ENCODE data around the gene B3GNT2.
"Not testable (repeated sequence)": the region's sequence is repeated elsewhere in the genome, so short reads cannot be mapped to it uniquely, and the experiment has no call there.

The B3GNT2 gene

GRCh38 chr2:62197925-62198633 lies 2.2 kb downstream of the B3GNT2 start:
- peaks cover 68% of the 10 kb centered on the region for H3K79me2 ChIP-seq (ENCODE audit: control insufficient read depth, insufficient read depth, low read length, unreplicated experiment)
- peak overlapping the region; percentile 100 for H3K4me3 ChIP-seq (ENCODE audit: low read depth, low read length)
- no peak overlapping the region for H3K27ac ChIP-seq (ENCODE audit: low read depth, low read length)
- no peaks in the 10 kb centered on the region for H3K36me3 ChIP-seq (ENCODE audit: insufficient read depth, low read length)
- H3K27me3 ChIP-seq (ENCODE audit: insufficient read depth, low read length) = no peaks in the 10 kb centered on the region
- H2AFZ ChIP-seq (ENCODE audit: low read length, unreplicated experiment) = peak overlapping the region; percentile 19
- peaks cover 40% of the 10 kb centered on the region for H3K4me1 ChIP-seq (ENCODE audit: control insufficient read depth, insufficient read depth, low read length, unreplicated experiment)

DNA sequence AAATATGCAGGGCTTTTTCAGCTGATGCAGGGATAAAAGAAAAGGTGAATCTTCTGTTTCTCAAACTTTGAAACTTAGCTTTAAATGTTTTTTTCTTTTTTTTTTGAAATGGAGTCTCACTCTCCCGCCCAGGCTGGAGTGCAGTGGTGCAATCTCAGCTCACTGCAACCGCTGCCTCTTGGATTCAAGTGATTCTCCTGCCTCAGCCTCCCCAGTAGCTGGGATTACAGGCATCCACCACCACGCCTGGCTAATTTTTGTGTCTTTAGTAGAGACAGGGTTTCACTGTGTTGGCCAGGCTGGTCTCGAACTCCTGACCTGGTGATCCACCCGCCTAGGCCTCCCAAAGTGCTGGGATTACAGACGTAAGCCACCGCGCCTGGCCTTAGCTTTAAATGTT lies 2.9 kb downstream of the B3GNT2 start:
- H3K36me3 ChIP-seq (ENCODE audit: insufficient read depth, low read length); H3K27ac ChIP-seq (ENCODE audit: low read depth, low read length): not testable (repeated sequence)

GRCh38 chr2:62199392-62200125 lies 3.6 kb downstream of the B3GNT2 start:
- Histone ChIP-seq H3K36me3 (ENCODE audit: insufficient read depth, low read length) (no peaks in the 10 kb centered on the region), H3K4me3 (ENCODE audit: low read depth, low read length) (no peak overlapping the region), H2AFZ (ENCODE audit: low read length, unreplicated experiment) (no peak overlapping the region), H3K79me2 (ENCODE audit: control insufficient read depth, insufficient read depth, low read length, unreplicated experiment) (peaks cover 79% of the 10 kb centered on the region), H3K4me1 (ENCODE audit: control insufficient read depth, insufficient read depth, low read length, unreplicated experiment) (peaks cover 40% of the 10 kb centered on the region), H3K27ac (ENCODE audit: low read depth, low read length) (peak overlapping the region; percentile 2; the same call in 1 of the 2 replicates), H3K27me3 (ENCODE audit: insufficient read depth, low read length) (no peaks in the 10 kb centered on the region)

More for the DNA sequence above, 2.9 kb downstream of the B3GNT2 start:
- H3K79me2 ChIP-seq (ENCODE audit: control insufficient read depth, insufficient read depth, low read length, unreplicated experiment) = peaks cover 75% of the 10 kb centered on the region
- H3K4me1 ChIP-seq (ENCODE audit: control insufficient read depth, insufficient read depth, low read length, unreplicated experiment) = peaks cover 40% of the 10 kb centered on the region
- not testable (repeated sequence) for H3K4me3 ChIP-seq (ENCODE audit: low read depth, low read length); H2AFZ ChIP-seq (ENCODE audit: low read length, unreplicated experiment); H3K27me3 ChIP-seq (ENCODE audit: insufficient read depth, low read length)

DNA sequence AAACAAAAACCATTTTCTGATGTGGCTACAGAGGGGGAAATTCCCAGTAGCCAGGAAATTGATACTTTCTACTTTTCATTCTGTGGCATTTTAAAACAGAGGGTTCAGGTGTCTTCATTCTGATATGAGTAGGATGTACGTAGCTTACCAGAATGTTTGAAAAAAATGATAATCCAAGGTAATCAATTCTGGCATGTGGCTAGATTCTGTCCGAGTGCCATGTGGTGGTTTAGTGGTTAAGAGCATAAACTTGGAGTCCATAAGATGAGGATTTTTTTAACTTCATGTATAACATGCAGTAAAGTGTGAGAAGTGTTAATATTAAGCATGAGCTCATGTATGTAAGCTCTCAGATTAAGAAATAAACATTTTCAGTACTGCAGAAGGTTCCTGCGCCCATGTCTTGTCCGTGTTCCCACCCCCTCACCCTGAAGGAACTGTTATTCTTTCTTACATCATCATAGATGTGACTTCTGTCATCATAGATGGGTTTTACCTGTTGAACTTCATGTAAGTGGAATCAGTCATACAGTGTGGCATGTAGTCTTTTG lies 4.5 kb downstream of the B3GNT2 start:
- Histone ChIP-seq H3K4me1 (ENCODE audit: control insufficient read depth, insufficient read depth, low read length, unreplicated experiment) (peaks cover 38% of the 10 kb centered on the region), H3K27ac (ENCODE audit: low read depth, low read length) (no peak overlapping the region), H3K4me3 (ENCODE audit: low read depth, low read length) (no peak overlapping the region), H3K27me3 (ENCODE audit: insufficient read depth, low read length) (no peaks in the 10 kb centered on the region), H2AFZ (ENCODE audit: low read length, unreplicated experiment) (no peak overlapping the region), H3K79me2 (ENCODE audit: control insufficient read depth, insufficient read depth, low read length, unreplicated experiment) (peaks cover 87% of the 10 kb centered on the region), H3K36me3 (ENCODE audit: insufficient read depth, low read length) (no peaks in the 10 kb centered on the region)

GRCh38 chr2:62200868-62201267 lies 5.0 kb downstream of the B3GNT2 start:
- Histone ChIP-seq H3K79me2 (ENCODE audit: control insufficient read depth, insufficient read depth, low read length, unreplicated experiment) (peaks cover 92% of the 10 kb centered on the region), H3K4me3 (ENCODE audit: low read depth, low read length) (no peak overlapping the region), H3K36me3 (ENCODE audit: insufficient read depth, low read length) (no peaks in the 10 kb centered on the region), H3K27me3 (ENCODE audit: insufficient read depth, low read length) (no peaks in the 10 kb centered on the region), H3K27ac (ENCODE audit: low read depth, low read length) (no peak overlapping the region), H3K4me1 (ENCODE audit: control insufficient read depth, insufficient read depth, low read length, unreplicated experiment) (peaks cover 36% of the 10 kb centered on the region), H2AFZ (ENCODE audit: low read length, unreplicated experiment) (no peak overlapping the region)

DNA sequence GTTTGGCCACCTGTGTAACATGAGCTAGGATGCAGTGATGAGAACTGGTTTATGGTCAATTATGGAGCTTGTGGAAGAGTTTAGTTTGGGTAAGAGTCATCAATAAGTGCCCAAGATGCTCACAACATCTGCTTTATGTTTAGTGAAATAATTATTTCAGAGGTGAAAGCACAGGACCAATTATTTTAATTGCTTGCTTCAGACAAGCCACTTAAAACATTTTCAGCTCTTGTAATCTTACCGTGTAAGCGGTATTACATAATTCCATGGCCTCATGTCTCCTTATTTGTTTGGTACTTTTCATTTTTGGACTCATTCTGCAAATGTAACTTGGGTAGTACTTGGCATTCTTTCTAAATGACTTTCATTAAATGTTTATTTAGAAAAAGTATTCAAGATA lies 5.4 kb downstream of the B3GNT2 start:
- H3K27ac ChIP-seq (ENCODE audit: low read depth, low read length) = no peak overlapping the region
- H3K36me3 ChIP-seq (ENCODE audit: insufficient read depth, low read length) = no peaks in the 10 kb centered on the region

DNA sequence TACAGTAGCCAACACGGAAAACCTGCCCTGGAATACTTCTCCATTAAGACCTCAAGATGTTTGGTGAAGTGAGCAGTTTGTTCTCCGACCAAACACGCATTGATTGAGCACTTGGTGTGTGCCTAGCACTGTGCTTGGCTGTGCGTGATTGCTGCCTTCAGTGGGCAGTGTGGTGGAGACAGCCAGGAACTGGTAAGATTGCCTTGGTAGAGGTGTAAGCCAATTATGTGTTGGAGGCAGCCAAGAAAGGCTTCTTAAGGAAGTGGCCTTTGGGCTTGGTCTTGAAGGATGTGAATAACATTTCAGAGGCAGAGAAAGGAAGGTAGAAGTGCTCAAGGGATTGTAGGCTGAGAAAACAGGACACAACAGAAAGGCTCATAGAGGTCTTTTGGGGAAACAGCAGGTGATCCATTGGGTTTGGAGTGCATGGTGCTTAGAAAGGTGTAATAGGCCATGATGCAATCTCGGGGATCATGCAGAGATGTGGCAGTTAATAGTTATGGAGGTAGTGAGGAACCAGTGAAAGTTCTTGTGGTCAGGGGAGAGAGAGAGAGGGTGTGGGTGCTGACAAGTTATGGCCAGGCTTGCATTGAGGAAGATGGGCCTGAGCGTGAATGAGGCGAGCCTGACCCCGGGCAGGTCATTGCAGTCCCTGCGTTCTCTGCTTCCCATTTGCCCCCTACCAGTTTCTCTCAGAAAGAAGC lies 6.3 kb downstream of the B3GNT2 start:
- Histone ChIP-seq H3K4me1 (ENCODE audit: control insufficient read depth, insufficient read depth, low read length, unreplicated experiment) (peaks cover 36% of the 10 kb centered on the region), H3K4me3 (ENCODE audit: low read depth, low read length) (no peak overlapping the region), H3K79me2 (ENCODE audit: control insufficient read depth, insufficient read depth, low read length, unreplicated experiment) (peaks cover 94% of the 10 kb centered on the region), H3K27ac (ENCODE audit: low read depth, low read length) (no peak overlapping the region), H3K36me3 (ENCODE audit: insufficient read depth, low read length) (no peaks in the 10 kb centered on the region), H2AFZ (ENCODE audit: low read length, unreplicated experiment) (no peak overlapping the region), H3K27me3 (ENCODE audit: insufficient read depth, low read length) (no peaks in the 10 kb centered on the region)

More for the DNA sequence above, 5.4 kb downstream of the B3GNT2 start:
- Histone ChIP-seq H3K27me3 (ENCODE audit: insufficient read depth, low read length) (no peaks in the 10 kb centered on the region), H3K4me3 (ENCODE audit: low read depth, low read length) (no peak overlapping the region), H3K79me2 (ENCODE audit: control insufficient read depth, insufficient read depth, low read length, unreplicated experiment) (peaks cover 96% of the 10 kb centered on the region), H2AFZ (ENCODE audit: low read length, unreplicated experiment) (no peak overlapping the region), H3K4me1 (ENCODE audit: control insufficient read depth, insufficient read depth, low read length, unreplicated experiment) (peaks cover 36% of the 10 kb centered on the region)

GRCh38 chr2:62202729-62203128 lies 6.8 kb downstream of the B3GNT2 start:
- peaks cover 94% of the 10 kb centered on the region for H3K79me2 ChIP-seq (ENCODE audit: control insufficient read depth, insufficient read depth, low read length, unreplicated experiment)
- no peak overlapping the region for H3K27ac ChIP-seq (ENCODE audit: low read depth, low read length)
- H3K4me1 ChIP-seq (ENCODE audit: control insufficient read depth, insufficient read depth, low read length, unreplicated experiment) = peaks cover 35% of the 10 kb centered on the region
- H2AFZ ChIP-seq (ENCODE audit: low read length, unreplicated experiment) = no peak overlapping the region
- no peak overlapping the region for H3K4me3 ChIP-seq (ENCODE audit: low read depth, low read length)
- no peaks in the 10 kb centered on the region for H3K36me3 ChIP-seq (ENCODE audit: insufficient read depth, low read length)
- H3K27me3 ChIP-seq (ENCODE audit: insufficient read depth, low read length) = no peaks in the 10 kb centered on the region

GRCh38 chr2:62203459-62203858 lies 7.5 kb downstream of the B3GNT2 start:
- Histone ChIP-seq H3K4me3 (ENCODE audit: low read depth, low read length) (no peak overlapping the region), H3K27ac (ENCODE audit: low read depth, low read length) (no peak overlapping the region), H3K4me1 (ENCODE audit: control insufficient read depth, insufficient read depth, low read length, unreplicated experiment) (peaks cover 28% of the 10 kb centered on the region)

GRCh38 chr2:62204998-62205496 lies 9.1 kb downstream of the B3GNT2 start:
- Histone ChIP-seq H3K4me3 (ENCODE audit: low read depth, low read length) (no peak overlapping the region), H3K27me3 (ENCODE audit: insufficient read depth, low read length) (no peaks in the 10 kb centered on the region), H2AFZ (ENCODE audit: low read length, unreplicated experiment) (no peak overlapping the region), H3K27ac (ENCODE audit: low read depth, low read length) (no peak overlapping the region), H3K79me2 (ENCODE audit: control insufficient read depth, insufficient read depth, low read length, unreplicated experiment) (peaks cover 91% of the 10 kb centered on the region), H3K4me1 (ENCODE audit: control insufficient read depth, insufficient read depth, low read length, unreplicated experiment) (peaks cover 14% of the 10 kb centered on the region), H3K36me3 (ENCODE audit: insufficient read depth, low read length) (no peaks in the 10 kb centered on the region)

More at GRCh38 chr2:62203459-62203858, 7.5 kb downstream of the B3GNT2 start:
- H3K79me2 ChIP-seq (ENCODE audit: control insufficient read depth, insufficient read depth, low read length, unreplicated experiment) = peaks cover 93% of the 10 kb centered on the region
- no peak overlapping the region for H2AFZ ChIP-seq (ENCODE audit: low read length, unreplicated experiment)
- no peaks in the 10 kb centered on the region for H3K27me3 ChIP-seq (ENCODE audit: insufficient read depth, low read length)
- no peaks in the 10 kb centered on the region for H3K36me3 ChIP-seq (ENCODE audit: insufficient read depth, low read length)

Measured in ACC112 (cell line).